Measurements from ENCODE around the gene MRPS14. TPM values are rescaled to one million over a fixed set of nuclear protein-coding genes. Genes with fewer than 3 reads are reported as not detected.

MRPS14 gene
- total RNA-seq, 2 experiments from 2014 or later: 35.5 to 49.6 TPM

DNA sequence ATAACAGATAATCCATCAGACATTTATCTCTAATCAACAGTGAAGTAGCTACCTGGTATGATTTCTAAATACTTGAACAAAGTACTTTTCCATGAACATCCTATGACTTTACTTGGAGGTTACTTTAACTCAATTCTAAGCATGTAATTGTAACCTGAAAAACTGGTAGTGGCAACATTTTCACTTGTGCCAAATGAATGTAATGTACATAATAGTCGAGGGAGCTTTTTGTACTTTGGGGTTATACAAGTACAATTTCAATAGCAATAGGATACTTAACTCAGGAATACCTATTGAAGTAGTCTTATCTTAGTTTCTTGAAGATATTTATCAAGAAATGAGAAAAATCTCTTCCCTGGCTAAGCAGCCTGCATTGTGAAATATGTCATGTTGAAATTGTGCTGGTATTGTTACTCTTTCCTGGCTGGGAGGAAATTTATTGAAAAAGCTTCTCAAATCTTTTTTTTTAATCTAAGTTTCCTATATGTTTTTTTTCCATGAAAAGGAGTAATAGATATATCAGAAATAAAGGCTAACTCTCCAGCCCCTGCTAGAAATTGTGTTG lies 57.1 kb downstream of the MRPS14 start:
- POLR2A ChIA-PET: interaction anchor here (0.6 to 7.8 kb wide), 13 partner anchors 9 to 189 kb away, joined by 3 to 61 read pairs (median 4); no protein-coding TSS in a partner anchor
- peak overlapping the region; percentile 93 for H3K27ac ChIP-seq (ENCODE audit: low read depth, low read length, poor library complexity, severe bottlenecking)
- no TSS peak for BruUV-seq (replicated peaks)
- H3K4me3 ChIP-seq (ENCODE audit: low read depth, low read length, poor library complexity, severe bottlenecking): peak overlapping the region; percentile 63
- H3K4me1 ChIP-seq (ENCODE audit: insufficient read depth, low read length, poor library complexity, severe bottlenecking): peaks cover 77% of the 10 kb centered on the region
- H4K20me1 ChIP-seq (ENCODE audit: insufficient read depth, low read length): no peaks in the 10 kb centered on the region
- H3K9me3 ChIP-seq (ENCODE audit: low read length): peaks cover 3% of the 10 kb centered on the region; the same call in 1 of the 2 replicates
- peaks cover 35% of the 10 kb centered on the region for H3K36me3 ChIP-seq (ENCODE audit: insufficient read depth, low read length)
- H3K9me2 ChIP-seq (ENCODE audit: insufficient read depth, low read length): no peaks in the 10 kb centered on the region
- H3K79me2 ChIP-seq (ENCODE audit: insufficient read depth, low read depth, low read length): peaks cover 39% of the 10 kb centered on the region; the same call in 1 of the 2 replicates
- H3K4me2 ChIP-seq (ENCODE audit: low read length): peak overlapping the region; percentile 83
- no peak for DNase-seq (ENCODE audit: low spot score)
- TF ChIP-seq CTCF (conservative IDR thresholded peaks at IDR 0.05; ENCODE audit: low read length): no peak
- CTCF ChIA-PET (ENCODE audit: unreplicated experiment): interaction anchor here (0.9 to 1.5 kb wide), 2 partner anchors 13 to 89 kb away, joined by 3 read pairs; no protein-coding TSS in a partner anchor
- intact Hi-C loops (cut with micrococcal nuclease; ENCODE audit: unreplicated experiment): no loop called here
- peak overlapping the region; percentile 0; the same call in 1 of the 2 replicates for H2AFZ ChIP-seq (ENCODE audit: low read length)

DNA sequence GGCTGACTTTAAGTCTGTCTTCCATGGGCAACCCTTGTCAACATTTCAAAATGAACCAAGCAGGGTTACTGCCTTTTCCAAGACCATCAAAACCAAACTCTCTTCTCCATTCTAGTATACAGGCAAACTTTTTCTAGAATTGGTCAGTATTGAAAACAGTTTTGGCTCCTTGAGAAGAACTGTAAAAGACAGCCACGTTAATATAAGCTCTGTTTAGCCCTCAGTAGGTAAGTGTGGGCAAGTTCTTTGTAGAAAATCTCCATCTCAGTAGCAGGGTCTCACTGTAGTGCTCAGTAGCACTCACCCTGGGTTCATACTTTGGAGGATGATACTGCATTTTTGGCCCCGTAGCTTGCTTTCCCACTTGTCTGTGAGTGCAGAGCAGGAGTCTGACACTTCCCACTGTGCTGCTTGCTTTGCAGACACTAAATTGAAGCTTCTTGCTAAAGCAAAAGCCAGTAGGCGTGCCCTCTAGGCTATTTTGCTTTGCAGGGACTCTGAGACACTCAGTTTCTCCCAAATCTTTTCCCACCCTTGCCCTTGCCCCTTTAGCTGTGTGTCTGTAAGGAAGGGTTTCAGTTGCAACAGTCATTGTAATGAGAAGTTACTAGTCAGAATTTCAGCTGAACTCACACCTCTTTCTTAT lies 57.7 kb downstream of the MRPS14 start:
- H2AFZ ChIP-seq (ENCODE audit: low read length): peak overlapping the region; percentile 0; the same call in 1 of the 2 replicates
- H3K9me2 ChIP-seq (ENCODE audit: insufficient read depth, low read length): no peaks in the 10 kb centered on the region
- H3K27ac ChIP-seq (ENCODE audit: low read depth, low read length, poor library complexity, severe bottlenecking): peak overlapping the region; percentile 93
- ChIA-PET POLR2A (interaction anchor here (0.5 to 7.8 kb wide), 12 partner anchors 8 to 189 kb away, joined by 3 to 61 read pairs (median 4); no protein-coding TSS in a partner anchor), CTCF (ENCODE audit: unreplicated experiment) (interaction anchor here (0.9 to 1.5 kb wide), 2 partner anchors 14 to 89 kb away, joined by 3 read pairs; no protein-coding TSS in a partner anchor)
- intact Hi-C loops (cut with micrococcal nuclease; ENCODE audit: unreplicated experiment): loop anchor here (2.0 kb wide), 2 partner anchors 15 to 91 kb away; no protein-coding TSS in a partner anchor
- peaks cover 3% of the 10 kb centered on the region; the same call in 1 of the 2 replicates for H3K9me3 ChIP-seq (ENCODE audit: low read length)
- no TSS peak for BruUV-seq (replicated peaks)
- H3K36me3 ChIP-seq (ENCODE audit: insufficient read depth, low read length): peaks cover 39% of the 10 kb centered on the region
- peak overlapping the region; percentile 83 for H3K4me2 ChIP-seq (ENCODE audit: low read length)
- peaks cover 40% of the 10 kb centered on the region; the same call in 1 of the 2 replicates for H3K79me2 ChIP-seq (ENCODE audit: insufficient read depth, low read depth, low read length)
- peaks cover 83% of the 10 kb centered on the region for H3K4me1 ChIP-seq (ENCODE audit: insufficient read depth, low read length, poor library complexity, severe bottlenecking)
- H4K20me1 ChIP-seq (ENCODE audit: insufficient read depth, low read length): no peaks in the 10 kb centered on the region
- H3K4me3 ChIP-seq (ENCODE audit: low read depth, low read length, poor library complexity, severe bottlenecking): peak overlapping the region; percentile 63
- TF ChIP-seq CTCF (conservative IDR thresholded peaks at IDR 0.05; ENCODE audit: low read length) (no peak), EZH2phosphoT487 (IDR thresholded peaks at IDR 0.05; ENCODE audit: borderline replicate concordance, low read depth, low read length) (no peak)
- peak; percentile 51 for DNase-seq (ENCODE audit: low spot score)

Data from OCI-LY7 (cell line).